Embryonic facial prominence (tissue), 1 donor: ENCODE data around the gene TMEM61.
A peak's percentile ranks its signal among the peaks of the same experiment; 100 is the strongest.
"Not testable (repeated sequence)": the region's sequence is repeated elsewhere in the genome, so short reads cannot be mapped to it uniquely, and the experiment has no call there.

Experiments
- DNase-seq: peaks from one replicate; pipeline ENCODE4 v3.0.0-alpha.2; 2016; ENCODE audit errors: extremely low spot score

The TMEM61 gene

GRCh38 chr1:55001311-55001710 is 20.9 kb downstream of the TMEM61 start:
- no peak for DNase-seq

- no peak for DNase-seq
Measured at GRCh38 chr1:55002686-55003085, 22.3 kb downstream of the TMEM61 start.

GRCh38 chr1:55005351-55006140 is 25.1 kb downstream of the TMEM61 start:
- no peak for DNase-seq

DNA sequence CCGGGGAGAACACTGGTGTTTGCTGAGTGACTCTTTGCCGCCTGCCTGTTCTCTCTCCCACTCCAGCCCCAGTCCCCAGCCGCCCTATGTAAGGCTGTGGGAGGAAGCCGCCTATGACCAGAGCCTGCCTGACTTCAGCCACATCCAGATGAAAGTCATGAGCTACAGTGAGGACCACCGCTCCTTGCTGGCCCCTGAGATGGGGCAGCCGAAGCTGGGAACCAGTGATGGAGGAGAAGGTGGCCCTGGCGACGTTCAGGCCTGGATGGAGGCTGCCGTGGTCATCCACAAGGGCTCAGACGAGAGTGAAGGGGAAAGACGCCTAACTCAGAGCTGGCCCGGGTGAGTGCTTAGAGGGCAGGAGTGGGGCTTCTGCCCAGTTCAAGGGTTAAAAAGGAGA is 26.5 kb downstream of the TMEM61 start:
- no peak for DNase-seq

- no peak for DNase-seq
Measured at GRCh38 chr1:55007625-55008024, 27.2 kb downstream of the TMEM61 start.

DNA sequence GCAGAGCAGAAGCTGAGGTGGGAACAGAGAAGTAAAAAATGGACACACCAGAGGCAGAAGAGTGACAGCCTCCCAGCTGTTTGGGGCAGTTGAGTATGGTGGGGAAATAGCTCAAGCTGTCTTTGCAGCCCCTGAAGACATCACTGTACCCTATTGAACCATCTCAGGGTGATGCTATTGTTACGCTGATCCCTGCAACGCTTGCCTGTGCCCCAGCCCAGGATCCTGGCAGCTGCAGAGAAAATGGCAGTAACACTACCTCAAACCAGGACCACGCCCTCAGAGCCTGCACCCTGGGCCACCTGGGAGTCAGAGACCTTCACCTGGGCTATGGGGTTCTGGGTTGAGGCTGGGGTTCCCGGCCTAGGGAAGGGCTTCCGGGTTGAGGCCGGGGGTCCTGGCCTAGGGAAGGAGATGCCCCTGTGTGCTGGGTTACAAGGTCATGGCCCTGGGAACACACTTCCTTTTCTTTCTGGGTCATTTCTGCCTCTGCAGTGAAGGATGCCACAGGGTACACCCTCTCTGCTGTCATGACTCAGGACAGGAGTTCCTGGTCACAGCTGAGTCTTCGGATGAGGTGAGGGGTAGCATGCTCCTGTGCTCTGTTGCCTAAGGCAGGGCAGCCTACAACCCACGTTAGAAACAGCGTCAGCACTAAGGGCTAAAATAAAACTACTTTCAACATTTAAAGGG is 29.9 kb downstream of the TMEM61 start:
- no peak for DNase-seq

DNA sequence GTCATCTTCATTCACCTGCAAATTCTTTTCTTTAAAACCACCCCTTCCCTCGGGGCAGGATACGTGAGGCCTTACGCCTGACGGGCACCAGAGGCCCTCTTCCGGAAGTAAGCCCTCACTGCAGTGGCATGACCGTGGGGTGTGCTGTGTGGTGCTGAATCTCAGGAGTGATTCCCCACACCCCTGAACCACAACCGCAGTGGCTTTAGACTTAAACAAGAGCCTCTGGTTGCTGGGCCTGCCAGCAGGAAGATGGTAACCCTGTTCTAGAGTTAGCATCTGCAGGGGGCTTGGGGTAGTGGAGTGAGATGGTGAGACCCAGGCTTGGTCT is 30.4 kb downstream of the TMEM61 start:
- DNase-seq, result no peak

- no peak for DNase-seq
Measured at GRCh38 chr1:55012661-55013060, 32.2 kb downstream of the TMEM61 start.

DNA sequence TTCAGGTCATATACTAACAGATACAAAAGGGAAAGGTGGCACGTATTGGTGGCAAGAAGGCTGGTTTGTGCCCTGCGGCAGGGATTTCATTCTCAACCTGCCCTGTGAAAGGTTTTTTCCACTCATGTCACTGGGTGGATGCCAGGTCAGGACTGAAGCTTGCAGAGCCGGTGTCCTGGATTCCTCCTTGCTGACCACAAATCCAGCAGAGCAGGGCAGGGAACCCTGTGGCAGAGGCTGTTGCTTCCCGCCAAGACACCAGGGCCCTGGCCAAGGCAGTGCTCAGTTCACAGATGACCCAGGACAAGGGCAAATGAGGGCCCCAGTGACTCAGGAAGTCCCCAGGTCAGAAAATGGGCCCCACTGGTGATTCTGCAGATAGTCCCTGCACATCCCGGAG is 34.7 kb downstream of the TMEM61 start:
- no peak for DNase-seq

DNA sequence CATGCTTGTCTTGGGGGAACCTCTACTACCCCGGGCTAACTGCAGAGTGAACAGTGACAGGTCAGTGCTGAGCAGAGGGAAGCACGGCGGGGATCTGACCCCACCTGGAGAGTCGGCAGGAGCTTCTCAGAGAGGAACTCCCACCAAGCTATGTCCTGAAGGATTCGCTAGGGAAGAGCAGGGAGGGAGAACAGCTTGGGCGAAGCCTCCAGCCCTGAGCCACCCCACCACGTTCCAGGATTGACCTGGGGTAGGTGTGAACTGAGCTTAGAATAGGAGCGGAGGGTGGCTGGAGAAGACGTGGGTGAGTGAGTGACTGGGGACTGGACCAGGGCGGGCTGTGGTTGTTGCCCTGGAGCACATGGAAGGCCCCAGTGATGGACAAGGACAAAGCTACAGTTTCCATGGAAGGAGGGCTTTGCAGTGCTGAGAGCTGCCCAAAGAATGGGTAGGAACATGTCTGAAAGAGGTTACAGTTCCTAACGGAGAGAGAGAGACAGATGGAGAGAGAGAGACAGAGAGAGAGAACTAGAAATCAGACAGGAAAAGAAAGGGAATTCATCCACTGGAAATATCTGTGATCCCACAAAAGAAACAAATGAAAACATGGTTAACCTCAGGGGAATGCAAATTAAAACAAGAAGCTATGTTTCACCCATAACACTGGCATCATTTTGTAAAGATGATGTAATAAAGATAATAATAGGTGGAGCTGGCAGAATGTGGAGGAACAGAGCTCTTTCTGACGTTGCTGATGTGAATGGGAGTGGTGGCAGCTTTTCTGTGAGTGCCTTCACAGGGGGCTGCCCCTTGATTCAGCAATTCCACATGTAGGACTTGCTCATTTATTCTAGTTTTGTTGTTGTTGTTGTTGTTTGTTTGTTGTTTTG is 35.5 kb downstream of the TMEM61 start:
- no peak for DNase-seq

DNA sequence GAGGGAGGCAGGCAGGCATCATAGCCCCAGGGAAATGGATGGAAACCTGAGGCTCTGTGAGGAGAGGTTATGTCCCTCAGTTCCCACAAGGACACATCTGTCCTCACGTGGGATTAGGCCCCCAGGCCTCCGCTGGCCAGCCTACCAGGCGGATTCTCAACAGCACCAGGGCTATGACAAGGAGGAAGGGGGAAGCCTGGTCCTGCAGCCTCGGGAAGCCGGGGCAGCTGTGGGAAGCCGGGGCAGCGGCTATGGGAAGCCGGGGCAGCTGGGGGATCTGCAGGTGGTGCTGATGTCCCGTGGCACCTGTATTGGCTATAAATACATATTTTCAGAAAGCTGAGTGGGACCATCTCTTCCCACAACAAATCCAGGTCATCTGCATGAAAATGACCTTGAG is 38.0 kb downstream of the TMEM61 start:
- DNase-seq, result no peak

GRCh38 chr1:55021942-55022546 is 41.6 kb downstream of the TMEM61 start:
- DNase-seq, result peak; percentile 47

GRCh38 chr1:55024163-55024562 is 43.7 kb downstream of the TMEM61 start:
- not testable (repeated sequence) for DNase-seq

- not testable (repeated sequence) for DNase-seq
Measured at GRCh38 chr1:55026682-55027081, 46.3 kb downstream of the TMEM61 start.

DNA sequence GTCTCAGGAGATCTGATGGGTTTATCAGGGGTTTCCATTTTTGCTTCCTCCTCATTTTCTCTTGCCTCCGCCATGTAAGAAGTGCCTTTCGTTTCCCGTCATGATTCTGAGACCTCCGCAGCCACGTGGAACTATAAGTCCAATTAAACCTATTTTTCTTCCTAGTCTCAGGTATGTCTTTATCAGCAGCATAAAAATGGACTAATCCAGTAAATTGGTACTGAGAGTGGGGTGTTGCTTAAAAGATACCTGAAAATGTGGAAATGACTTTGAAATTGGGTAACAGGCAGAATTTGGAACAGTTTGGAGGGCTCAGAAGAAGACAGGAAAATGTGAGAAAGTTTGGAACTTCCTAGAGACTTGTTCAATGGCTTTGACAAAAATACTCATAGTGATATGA is 50.7 kb downstream of the TMEM61 start:
- DNase-seq, result not testable (repeated sequence)

DNA sequence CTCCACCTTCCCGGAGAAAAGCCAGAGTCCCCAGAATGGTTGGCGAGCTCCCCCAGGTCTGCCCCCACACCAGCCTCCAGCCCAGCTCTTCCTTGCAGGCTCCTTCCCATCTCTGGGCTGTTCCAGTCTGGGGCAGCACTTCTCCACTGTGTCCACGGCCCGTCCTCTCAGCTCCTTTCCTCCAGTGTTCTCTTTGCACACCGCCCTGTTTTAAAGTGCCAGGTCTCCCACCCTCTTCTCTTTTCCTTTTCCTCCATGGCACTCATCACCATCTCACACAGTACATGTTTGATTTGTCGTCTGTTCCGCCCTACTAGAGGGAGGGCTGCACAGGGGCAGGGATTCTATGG is 52.8 kb downstream of the TMEM61 start:
- DNase-seq, result no peak

GRCh38 chr1:55034476-55035133 is 54.2 kb downstream of the TMEM61 start:
- DNase-seq, result peak; percentile 62

GRCh38 chr1:55035904-55036303 is 55.5 kb downstream of the TMEM61 start:
- DNase-seq, result no peak

- DNase-seq, result no peak
Measured at GRCh38 chr1:55037733-55038551, 57.5 kb downstream of the TMEM61 start.

GRCh38 chr1:55038552-55038838 is 58.1 kb downstream of the TMEM61 start:
- no peak for DNase-seq

DNA sequence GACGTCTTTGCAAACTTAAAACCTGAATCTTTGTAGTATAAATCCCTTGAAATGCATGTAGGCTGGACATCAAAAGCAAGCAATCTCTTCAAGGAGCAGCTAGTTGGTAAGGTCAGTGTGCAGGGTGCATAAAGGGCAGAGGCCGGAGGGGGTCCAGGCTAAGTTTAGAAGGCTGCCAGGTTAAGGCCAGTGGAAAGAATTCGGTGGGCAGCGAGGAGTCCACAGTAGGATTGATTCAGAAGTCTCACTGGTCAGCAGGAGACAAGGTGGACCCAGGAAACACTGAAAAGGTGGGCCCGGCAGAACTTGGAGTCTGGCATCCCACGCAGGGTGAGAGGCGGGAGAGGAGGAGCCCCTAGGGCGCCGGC is 58.5 kb downstream of the TMEM61 start:
- DNase-seq, result no peak
